NCI-H1092 treated with DMSO at 0.1 percent for 48 hours (cell line): Measurements from ENCODE around the gene PTGS2.
"Not testable (repeated sequence)": the region's sequence is repeated elsewhere in the genome, so short reads cannot be mapped to it uniquely, and the experiment has no call there.

ENCODE experiments used
- DNase-seq: peaks from one replicate; lab custom pipeline; 2025; lab: John Stamatoyannopoulos, UW

Gene PTGS2

DNA sequence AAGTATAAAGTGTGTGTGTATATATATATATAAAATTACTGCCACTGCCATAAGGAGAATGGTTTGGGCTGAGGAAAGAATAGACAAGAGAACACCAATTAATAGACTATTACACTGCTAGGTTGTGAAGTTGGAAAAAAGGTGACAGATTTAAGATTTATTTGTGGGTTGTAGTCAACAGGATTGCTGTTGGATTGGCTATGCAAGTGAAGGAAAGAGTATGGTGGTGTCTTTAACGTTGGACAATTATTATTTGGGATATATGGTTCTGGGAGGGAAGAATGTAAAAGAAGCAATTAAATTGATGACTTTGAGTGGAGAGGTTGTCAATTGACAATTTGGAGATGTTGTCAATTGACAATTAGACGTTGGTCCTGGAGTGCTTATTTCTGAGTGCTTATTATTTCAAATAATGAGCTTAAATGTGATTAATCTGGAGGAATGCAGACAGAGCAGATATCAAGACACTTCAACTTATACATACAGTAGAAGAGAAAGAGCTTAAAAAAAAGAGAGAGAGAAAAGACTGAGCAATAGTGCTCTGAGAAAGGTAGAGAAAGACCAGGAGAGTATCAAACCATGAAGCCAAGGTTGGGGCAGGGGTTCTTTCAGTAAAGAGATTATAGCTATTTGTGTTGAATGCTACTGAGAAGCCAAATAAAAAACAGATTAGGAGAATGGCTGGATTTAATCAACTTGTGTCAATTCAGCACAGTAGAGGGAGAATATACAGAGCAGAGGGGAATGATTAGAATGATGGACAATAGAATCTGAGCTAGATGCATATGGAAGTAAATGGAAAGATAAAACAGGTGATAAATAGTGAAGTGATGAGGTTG, 9.7 kb downstream of the PTGS2 start:
- no peak for DNase-seq

DNA sequence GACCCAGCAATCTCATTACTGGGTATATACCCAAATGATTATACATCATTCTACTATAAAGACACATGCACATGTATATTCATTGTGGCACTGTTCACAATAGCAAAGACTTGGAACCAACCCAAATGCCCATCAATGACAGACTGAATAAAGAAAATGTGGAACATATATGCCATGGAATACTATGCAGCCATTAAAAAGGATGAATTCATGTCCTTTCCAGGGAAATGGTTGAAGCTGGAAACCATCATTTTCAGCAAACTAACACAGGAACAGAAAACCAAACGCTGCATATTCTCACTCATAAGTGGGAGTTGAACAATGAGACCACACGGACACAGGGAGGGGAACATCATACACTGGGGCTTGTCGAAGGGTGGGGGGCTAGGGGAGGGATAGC, 10.4 kb downstream of the PTGS2 start:
- not testable (repeated sequence) for DNase-seq

DNA sequence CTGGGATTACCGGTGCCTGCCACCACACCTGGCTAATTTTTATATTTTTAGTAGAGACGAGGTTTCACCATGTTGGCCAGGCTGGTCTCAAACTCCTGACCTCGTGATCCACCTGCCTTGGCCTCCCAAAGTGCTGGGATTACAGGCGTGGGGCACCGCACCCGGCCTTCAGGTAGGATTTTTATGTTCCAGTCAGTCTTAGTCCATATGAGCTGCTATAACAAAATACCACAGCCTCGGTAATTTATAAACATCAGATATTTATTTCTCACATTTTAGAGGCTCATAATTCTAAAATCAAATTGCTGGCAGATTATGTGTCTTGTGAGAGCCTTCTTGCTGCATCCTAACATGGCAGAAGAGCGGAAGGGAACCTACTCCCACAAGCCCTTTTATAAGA, 16.0 kb downstream of the PTGS2 start:
- DNase-seq = not testable (repeated sequence)

DNA sequence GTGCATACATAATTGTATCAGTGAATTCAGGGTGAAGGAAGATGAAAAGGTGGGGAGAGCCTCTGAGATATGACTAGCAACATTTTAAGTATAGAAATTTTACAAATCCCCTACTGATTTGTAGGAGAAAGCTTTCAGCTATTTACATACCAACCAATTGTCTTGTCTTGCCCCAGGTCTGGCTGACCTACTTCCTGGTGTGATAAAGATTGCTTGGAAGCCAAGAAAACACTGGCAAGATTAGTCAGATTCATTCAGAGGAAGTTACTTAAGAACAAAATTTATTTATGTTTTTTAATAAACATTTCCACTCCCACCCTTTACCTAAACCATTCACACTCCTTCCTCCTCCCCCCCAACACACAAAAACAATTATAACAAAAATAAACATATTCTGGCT, 17.5 kb downstream of the PTGS2 start:
- no peak for DNase-seq

DNA sequence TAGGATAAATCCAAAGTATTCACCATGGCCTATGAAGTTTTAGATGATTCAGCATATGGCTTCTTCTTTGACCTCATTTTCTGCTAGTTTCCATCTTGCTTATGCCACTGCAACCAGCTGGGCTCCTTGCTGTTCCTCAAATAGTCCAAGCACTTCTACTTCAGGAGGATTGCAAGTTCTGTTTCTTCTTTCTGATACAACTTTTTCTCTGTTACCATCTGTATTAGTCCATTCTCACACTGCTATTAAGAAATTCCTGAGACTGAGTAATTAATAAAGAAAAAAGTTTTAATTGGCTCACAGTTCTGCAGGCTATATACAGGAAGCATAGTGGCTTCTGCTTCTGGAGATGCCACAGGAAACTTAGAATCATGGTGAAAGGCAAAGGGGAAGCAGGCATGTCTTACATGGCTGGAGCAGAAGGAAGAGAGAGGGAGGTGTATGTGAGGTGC, 20.3 kb downstream of the PTGS2 start:
- DNase-seq = no peak

DNA sequence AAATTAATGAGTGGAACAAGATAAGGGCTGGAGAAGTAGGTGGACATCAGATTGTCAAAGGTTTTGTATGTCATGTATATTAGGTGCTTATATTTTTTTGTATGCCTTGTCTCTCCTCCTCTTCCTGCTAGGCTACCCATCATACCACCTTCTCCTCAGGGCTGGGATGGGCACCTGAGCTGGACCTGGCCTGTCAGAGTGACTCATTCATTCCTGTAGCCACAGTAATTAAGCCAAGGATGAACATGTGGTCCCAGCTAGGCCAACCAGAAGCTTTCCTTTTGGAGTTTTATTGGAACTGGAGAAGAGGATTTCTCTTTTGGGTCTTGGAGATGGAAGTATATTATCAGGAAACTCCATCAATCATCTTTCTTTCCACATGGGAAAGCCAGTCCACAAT, 21.2 kb downstream of the PTGS2 start:
- DNase-seq = no peak

DNA sequence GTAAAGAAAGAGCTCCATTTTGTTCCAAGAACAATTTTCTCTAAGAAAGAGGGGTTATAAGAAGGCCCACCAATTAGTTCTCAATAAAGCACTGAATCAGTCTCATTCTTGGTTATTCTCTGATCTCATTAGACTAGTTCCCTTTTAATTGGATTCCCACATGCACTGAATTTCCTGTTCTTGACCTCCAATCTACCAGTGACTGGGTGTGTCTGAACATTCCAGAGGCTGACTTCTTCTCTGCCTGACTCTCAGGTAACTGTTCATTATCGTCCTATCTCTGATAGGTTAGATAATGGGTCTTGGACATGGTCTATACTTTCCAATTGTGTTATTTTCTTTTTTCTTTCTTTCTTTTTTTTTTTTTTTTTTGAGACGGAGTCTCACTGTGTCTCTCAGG, 22.7 kb downstream of the PTGS2 start:
- DNase-seq = no peak

DNA sequence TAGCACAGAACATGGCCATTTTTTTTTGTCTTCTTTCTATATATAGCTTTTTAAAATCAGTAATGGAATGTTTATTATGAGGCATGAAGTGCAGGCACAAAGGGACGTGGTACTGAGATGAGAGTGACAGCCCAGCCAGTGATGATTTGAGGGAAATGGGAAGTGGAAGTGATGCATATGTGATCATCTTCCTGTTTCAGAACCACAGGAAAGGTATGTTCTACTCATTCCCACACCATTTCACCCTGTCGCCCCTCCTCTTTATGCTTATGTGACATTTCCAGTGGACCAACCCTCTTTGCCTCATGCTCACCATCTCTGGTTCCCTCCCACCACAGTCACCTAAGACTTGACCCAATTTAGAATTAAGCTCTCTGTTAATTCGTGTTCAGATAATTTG, 24.3 kb downstream of the PTGS2 start:
- DNase-seq = no peak

DNA sequence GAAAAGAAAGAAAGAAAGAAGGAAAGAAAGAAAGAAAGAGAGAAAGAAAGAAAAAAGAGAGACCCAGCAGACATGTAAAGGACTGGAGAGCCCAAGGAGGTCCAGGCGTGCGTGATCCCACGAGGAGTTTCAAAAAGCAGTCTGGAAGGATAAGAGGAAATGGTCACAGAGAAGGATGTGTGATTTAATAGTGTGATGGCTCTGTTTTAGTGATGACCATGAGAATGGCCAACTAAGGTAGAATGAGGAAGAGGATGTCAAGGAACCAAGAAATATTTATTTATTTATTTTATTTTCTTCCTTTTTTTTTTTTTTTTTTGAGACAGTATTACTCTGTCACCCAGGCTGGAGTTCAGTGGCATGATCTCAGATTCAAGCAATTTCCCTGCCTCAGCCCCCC, 25.5 kb downstream of the PTGS2 start:
- no peak for DNase-seq

DNA sequence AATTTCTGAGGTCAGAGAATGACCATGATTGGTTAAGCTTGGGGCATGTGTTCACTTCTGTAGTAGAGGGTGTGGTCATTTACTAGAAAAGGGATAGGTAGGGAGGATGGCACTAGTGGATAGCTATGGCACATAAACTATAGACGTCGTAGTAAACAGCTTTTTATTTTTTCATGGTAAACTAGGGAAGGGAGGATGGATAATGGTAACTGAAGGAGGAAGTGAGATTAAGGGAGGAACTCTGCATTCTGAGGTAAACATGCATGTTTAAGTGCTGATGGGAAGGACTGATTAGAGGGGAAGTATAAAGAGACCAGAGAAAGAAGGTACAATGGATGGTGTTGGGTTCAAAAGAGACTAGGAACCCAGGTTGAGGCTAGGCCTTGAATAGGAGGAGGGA, 26.9 kb downstream of the PTGS2 start:
- DNase-seq = no peak

DNA sequence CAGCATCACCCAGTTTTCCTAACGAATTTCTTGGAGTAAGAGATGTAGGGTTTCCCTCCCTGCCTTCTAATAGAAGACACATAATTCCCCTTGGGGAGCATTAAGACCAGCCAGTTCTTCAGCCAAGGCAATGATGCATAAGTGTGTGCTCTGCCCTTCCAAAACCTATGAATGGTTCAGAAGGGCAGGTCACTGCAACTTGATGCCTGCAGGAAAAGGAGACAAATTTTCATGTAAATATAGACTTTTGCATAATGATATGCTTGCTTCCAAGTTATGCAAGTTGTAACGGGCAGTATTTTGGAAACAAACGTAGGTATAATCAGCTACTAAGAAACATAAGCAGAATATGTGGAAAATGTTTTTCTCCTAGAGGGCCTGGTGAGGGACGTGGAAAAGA, 31.6 kb downstream of the PTGS2 start:
- DNase-seq = no peak

DNA sequence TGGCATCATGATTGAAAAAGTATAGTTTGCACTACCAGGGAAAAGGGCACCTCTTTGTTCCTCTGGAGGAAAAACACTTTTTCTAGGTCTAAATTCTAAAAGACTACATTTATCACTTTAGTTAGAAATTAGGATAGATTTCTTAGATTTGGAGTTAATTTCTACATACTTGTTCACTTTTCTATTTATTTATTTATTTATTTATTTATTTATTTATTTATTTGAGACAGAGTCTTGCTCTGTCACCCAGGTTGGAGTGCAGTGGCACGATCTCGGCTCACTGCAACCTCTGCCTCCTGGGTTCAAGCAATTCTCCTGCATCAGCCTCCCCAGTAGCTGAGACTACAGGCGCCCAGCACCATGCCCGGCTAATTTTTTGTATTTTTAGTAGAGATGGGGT, 32.2 kb downstream of the PTGS2 start:
- DNase-seq = not testable (repeated sequence)

DNA sequence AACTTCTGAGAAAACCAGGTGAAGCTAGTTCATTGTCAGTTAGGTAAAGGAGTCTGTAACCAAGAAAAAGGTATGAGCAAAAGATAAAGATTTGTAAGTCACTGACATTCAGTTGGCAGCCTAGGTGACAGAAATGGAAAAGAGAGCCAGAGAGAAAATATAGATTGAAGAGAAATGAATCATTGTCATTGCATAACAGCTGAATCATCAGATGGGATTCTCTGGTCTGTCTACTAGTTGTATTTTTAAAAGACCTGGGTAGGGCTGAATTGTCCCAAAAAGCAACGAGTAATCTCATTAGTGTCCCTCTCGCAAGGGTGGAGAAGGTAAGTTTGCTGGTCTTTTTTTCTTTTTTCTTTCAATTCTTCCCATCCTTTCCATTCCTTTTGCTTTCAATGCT, 36.6 kb downstream of the PTGS2 start:
- DNase-seq = no peak

DNA sequence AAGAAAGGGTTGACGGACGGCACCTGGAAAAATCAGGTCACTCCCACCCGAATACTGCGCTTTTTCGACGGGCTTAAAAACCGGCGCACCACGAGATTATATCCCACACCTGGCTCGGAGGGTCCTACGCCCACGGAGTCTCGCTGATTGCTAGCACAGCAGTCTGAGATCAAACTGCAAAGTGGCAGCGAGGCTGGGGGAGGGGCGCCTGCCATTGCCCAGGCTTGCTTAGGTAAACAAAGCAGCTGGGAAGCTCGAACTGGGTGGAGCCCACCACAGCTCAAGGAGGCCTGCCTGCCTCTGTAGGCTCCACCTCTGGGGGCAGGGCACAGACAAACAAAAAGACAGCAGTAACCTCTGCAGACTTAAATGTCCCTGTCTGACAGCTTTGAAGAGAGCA, 42.7 kb downstream of the PTGS2 start:
- not testable (repeated sequence) for DNase-seq

DNA sequence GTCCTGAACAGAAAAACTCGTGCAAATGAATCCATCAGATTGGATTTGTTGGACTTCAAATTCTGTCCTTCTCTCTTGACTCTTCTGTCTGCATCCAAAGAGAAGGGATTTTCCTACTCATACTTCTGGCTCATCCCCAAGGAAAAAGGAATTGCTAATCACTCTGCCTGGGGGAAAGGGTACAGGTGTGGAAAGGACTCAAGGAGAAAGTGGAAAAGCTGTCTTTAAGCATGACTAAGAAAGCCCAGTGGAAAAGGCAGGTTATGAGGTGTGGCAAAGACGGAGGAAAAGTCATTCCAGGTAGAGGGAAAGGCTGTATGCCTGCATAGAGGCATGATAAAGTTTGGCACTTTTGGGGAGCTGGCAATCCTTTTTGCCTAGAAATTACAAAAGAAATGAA, 43.4 kb downstream of the PTGS2 start:
- DNase-seq = no peak

DNA sequence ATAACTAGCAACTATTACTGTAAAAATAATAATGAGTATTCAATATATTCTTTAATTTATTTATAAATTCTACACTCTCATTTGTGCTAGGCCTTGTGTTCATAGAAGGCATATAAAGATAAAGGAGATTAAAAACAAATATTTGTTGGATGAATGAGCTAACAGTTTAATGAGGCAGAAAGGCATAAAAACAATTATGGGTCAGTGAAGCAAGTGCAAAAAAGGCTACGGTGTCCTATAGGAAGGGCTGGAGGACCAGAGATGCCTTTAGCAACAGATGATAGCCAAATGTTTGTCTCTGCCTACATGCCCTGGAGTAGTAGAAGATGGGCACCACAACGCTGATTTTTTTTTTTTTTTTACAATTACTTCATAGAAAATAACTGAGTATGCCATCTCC, 45.7 kb downstream of the PTGS2 start:
- no peak for DNase-seq

DNA sequence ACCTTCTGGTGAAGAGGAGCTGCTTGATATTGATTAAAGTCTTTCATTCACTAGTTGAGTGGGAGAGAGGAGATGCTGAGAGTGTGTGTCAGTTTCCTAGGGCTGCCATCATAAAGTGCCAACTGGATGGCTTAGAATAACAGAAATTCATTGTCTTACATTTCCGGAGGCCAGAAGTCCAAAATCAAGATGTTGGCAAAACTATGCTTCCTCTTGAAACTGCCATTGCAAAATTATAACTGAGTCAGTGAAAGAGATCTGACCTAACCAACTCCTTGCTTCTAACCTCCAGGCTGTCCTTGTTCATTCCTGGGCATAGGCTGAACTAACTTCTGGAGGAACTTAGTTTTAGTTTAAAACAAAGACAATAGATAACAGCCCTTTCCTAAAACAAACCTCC, 47.1 kb downstream of the PTGS2 start:
- DNase-seq = no peak

DNA sequence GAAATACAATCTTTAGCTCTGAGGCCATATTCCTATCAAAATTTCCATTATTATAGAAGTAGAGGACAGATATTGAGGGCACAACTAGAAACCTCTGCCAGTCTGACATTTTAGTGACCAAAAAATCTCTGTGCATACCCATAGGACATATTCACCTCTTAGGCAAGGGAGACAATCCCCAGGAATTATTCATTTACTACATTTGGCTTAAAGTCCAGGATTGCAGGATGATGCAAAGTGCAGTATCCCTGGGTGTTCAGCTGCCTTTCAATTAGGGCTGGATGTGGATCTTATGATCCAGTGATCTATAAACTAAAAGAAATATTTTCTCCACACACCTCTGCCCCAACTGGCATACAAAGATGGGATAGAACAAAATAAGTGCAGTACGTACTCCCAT, 50.9 kb downstream of the PTGS2 start:
- no peak for DNase-seq

DNA sequence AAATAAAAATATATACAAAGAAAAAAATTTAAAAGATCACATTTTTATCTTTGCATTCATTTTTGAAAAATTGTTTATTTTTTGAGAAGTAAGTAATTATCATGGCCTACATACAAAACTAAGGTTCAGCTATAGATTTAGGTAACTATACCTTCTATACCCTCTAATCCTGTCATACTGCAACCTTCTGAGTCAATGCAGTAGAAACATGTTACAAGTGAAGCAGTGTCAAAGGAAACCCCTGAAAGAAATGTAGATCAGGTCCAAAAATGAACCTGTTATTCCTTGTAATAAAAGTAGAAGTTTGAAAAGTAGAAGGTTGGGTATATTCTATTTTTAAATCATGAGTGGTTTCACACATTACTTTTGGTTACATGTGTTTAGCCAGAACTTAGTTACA, 51.3 kb downstream of the PTGS2 start:
- no peak for DNase-seq

DNA sequence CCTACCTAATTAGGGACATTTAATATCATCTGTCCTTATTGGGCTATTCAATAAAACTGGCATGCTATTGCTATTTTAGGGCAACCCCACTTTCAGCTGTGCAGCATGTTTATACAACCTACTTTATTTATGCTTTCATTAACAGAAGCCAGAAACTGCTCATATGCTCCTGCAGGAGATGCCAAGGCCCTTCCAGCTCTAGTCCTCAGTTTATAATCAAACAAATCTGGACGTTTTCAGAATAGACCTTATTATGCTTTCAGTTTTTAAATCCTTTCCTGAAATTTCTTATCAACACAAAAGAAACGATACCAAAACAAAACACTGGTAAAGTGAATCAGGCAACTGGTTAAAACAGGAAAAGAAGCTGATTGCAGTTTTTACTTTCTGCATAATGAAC, 53.2 kb downstream of the PTGS2 start:
- no peak for DNase-seq

DNA sequence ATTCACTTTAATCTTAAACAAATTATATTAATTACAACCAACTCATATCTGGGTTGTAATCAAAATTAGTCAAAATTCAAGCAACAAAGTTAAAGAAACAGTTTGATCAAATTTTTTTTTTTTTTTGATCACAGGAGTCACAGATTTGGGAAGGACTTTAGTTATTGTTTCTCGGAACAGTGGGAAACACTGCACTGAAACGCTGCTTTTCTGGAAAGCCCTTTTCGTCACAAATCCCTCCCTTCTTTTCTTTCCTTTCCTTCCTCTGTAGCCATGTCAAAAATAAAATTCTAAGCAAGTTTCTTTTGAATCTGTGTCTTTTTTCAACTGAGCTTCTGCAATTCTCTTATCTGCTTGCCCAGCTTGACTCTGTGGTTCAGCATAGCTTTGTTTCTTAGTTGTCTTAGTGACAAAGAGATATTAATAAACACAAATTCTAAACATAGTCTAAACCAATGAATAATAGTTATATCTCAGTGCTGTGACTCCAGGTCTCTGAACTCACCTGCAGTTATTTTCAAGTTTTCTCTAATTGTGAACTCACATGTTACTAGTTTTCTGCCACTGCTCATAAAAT, 53.8 kb downstream of the PTGS2 start:
- no peak for DNase-seq

DNA sequence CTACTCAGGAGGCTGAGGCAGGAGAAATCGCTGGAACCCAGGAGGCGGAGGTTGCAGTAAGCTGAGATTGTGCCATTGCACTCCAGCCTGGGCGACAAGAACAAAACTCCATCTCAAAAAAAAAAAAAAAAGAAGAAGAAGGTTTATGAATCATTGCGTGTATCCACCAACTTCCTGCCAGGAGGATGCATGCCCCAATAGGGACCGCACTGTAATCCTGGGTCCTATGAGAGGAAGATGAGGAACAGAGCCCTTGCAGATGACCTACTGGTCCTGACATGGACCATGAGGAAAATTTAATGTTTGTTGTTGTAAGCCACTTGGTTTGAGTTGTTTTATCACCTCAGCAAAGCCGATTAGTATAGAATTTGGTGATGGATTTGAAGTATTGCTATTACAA, 56.7 kb downstream of the PTGS2 start:
- DNase-seq = no peak
